ENCODE measurements around the gene NCOA7.
"Not testable (repeated sequence)": the region's sequence is repeated elsewhere in the genome, so short reads cannot be mapped to it uniquely, and the experiment has no call there.

DNA sequence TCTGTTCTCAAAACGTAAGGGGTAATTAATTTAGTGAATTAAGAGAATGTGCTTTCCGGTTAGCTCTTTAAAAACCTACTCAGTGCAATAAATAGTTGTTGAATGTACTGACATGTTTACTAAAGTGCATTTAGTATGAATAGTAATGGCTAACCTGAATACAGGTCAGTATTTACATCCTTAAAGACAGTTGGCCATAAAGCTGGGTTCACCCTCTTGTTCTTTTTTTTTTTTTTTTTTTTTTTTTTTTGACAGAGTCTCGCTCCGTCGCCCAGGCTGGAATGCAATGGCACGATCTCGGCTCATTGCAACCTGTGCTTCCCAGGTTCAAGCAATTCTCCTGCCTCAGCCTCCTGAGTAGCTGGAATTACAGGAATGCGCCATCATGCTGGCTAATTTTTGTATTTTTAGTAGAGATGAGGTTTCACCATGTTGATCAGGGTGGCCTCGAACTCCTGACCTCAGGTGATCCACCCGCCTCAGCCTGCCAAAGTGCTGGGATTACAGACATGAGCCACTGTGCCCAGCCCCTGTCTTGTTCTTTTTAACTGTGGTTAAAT lies 14.2 kb downstream of the NCOA7 start:
- TF ChIP-seq, protein P1, sequence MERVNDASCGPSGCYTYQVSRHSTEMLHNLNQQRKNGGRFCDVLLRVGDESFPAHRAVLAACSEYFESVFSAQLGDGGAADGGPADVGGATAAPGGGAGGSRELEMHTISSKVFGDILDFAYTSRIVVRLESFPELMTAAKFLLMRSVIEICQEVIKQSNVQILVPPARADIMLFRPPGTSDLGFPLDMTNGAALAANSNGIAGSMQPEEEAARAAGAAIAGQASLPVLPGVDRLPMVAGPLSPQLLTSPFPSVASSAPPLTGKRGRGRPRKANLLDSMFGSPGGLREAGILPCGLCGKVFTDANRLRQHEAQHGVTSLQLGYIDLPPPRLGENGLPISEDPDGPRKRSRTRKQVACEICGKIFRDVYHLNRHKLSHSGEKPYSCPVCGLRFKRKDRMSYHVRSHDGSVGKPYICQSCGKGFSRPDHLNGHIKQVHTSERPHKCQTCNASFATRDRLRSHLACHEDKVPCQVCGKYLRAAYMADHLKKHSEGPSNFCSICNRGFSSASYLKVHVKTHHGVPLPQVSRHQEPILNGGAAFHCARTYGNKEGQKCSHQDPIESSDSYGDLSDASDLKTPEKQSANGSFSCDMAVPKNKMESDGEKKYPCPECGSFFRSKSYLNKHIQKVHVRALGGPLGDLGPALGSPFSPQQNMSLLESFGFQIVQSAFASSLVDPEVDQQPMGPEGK (CRISPR knock-in tag; IDR thresholded peaks at IDR 0.05; ENCODE audit: borderline replicate concordance) = not testable (repeated sequence)
- TF ChIP-seq ESRRG (CRISPR knock-in tag; IDR thresholded peaks at IDR 0.05); TCF4 (CRISPR knock-in tag; IDR thresholded peaks at IDR 0.05; ENCODE audit: borderline replicate concordance); OSR1 (CRISPR knock-in tag; IDR thresholded peaks at IDR 0.05): not testable (repeated sequence)
